Endothelial cell of umbilical vein (primary cell): ENCODE data around the gene PLD4. TPM values are rescaled to one million over a fixed set of nuclear protein-coding genes. Genes with fewer than 3 reads are reported as not detected.

ENCODE experiments used
- BruUV-seq: library from RNA; stranded (reverse); fragments of 400-500 nt; replicated peaks from 2 replicates; lab custom pipeline; 2021; lab: Mats Ljungman, UMichigan
- CTCF ChIA-PET: fragments of 300-600, 350-600 bp; sonication (Branson Sonifier 250); formaldehyde crosslinking; loops from one replicate; lab custom pipeline; 2021; ENCODE audit warnings: antibody characterized with exemption, inconsistent platforms; lab: Charles Lee
- POLR2A ChIA-PET: fragments of 300-600, 350-600 bp; sonication (Branson Sonifier 250); formaldehyde crosslinking; loops from one replicate; lab custom pipeline; 2021; ENCODE audit warnings: antibody characterized with exemption, inconsistent platforms; lab: Charles Lee
- DNase-seq: peaks from one replicate; pipeline ENCODE4 v3.0.0-alpha.2; 2011; ENCODE audit warnings: low read depth, low spot score
- FAIRE-seq: peaks from 2 replicates; lab custom pipeline; 2011; peaks lifted over from hg19 to GRCh38; lab: Jason Lieb, UNC
- H2AFZ ChIP-seq: 2 replicates; pipeline ENCODE4 v1.6.0; 2012; ENCODE audit warnings: low read depth, low read length, control low read depth, inconsistent platforms
- H3K27ac ChIP-seq: 2 replicates; pipeline ENCODE4 v1.5.1; 2011; ENCODE audit warnings: low read depth, mild to moderate bottlenecking, control low read depth, low read length, moderate library complexity; ENCODE audit not compliant: insufficient read depth
- H3K27me3 ChIP-seq, 2 experiments: 2 replicates each; pipeline versions ENCODE4 v1.6.0 to v1.6.1; 2011; ENCODE audit warnings: low read length in 2 of 2, mixed read lengths in 1 of 2; ENCODE audit not compliant: control insufficient read depth in 2 of 2, insufficient read depth in 2 of 2
- H3K36me3 ChIP-seq, 2 experiments: 2 replicates in 1 of 2; 3 replicates in 1 of 2; pipeline ENCODE4 v1.5.1; 2011; ENCODE audit warnings: low read length in 2 of 2, mild to moderate bottlenecking in 1 of 2, moderate library complexity in 1 of 2; ENCODE audit not compliant: control insufficient read depth in 2 of 2, insufficient read depth in 2 of 2; ENCODE audit errors: extremely low read depth in 1 of 2
- H3K4me1 ChIP-seq: 3 replicates; pipeline ENCODE4 v1.5.1; 2011; ENCODE audit warnings: mild to moderate bottlenecking, low read length; ENCODE audit not compliant: control insufficient read depth, insufficient read depth; ENCODE audit errors: extremely low read depth
- H3K4me2 ChIP-seq: 2 replicates; pipeline ENCODE4 v1.6.1; 2011; ENCODE audit warnings: low read length, control low read depth, mixed read lengths; ENCODE audit not compliant: insufficient read depth
- H3K4me3 ChIP-seq, 3 experiments: fragments of 200-600 bp in 1 of 3; sonication (generic), shearing (Covaris generic) in 1 of 3; replicated peaks in 1 of 3; 2 replicates each; pipeline ENCODE4 v1.5.1; 2011 to 2016; ENCODE audit warnings: control low read depth in 3 of 3, low read length in 3 of 3, mild to moderate bottlenecking in 2 of 3, inconsistent platforms in 1 of 3, low read depth in 1 of 3, moderate library complexity in 1 of 3; ENCODE audit not compliant: insufficient read depth in 1 of 3
- H3K79me2 ChIP-seq: 2 replicates; pipeline ENCODE4 v1.6.0; 2012; ENCODE audit warnings: low read length, inconsistent platforms; ENCODE audit not compliant: control insufficient read depth, insufficient read depth
- H3K9ac ChIP-seq: replicated peaks from 2 replicates; pipeline ENCODE3; 2011; ENCODE audit warnings: low read length, control low read depth; ENCODE audit not compliant: insufficient read depth; ENCODE audit errors: extremely low read depth
- H3K9me1 ChIP-seq: replicated peaks from 3 replicates; pipeline ENCODE4 v1.6.0; 2011; ENCODE audit warnings: mild to moderate bottlenecking, low read length; ENCODE audit not compliant: control insufficient read depth, insufficient read depth; ENCODE audit errors: extremely low read depth
- H3K9me3 ChIP-seq: replicated peaks from 2 replicates; pipeline ENCODE4 v1.5.1; 2012; ENCODE audit warnings: low read length, inconsistent platforms; ENCODE audit not compliant: control insufficient read depth, insufficient read depth
- H4K20me1 ChIP-seq: replicated peaks from 2 replicates; pipeline ENCODE3; 2011; ENCODE audit warnings: mild to moderate bottlenecking, low read length; ENCODE audit not compliant: control insufficient read depth, insufficient read depth; ENCODE audit errors: extremely low read depth
- CTCF ChIP-seq, 2 donors: IDR thresholded peaks; 1 replicate in 1 of 2; 2 replicates in 1 of 2; pipeline ENCODE4 v1.5.1; 2011; ENCODE audit warnings: low read length in 2 of 2, mild to moderate bottlenecking in 2 of 2, moderate library complexity in 2 of 2, control low read depth in 1 of 2, inconsistent platforms in 1 of 2, low read depth in 1 of 2; ENCODE audit not compliant: insufficient read depth in 1 of 2; ENCODE audit errors: extremely low read depth in 1 of 2
- EZH2 ChIP-seq: IDR thresholded peaks from 2 replicates; pipeline ENCODE4 v1.6.1; 2012; ENCODE audit warnings: borderline replicate concordance, low read depth, mild to moderate bottlenecking, moderate library complexity, low read length, inconsistent platforms; ENCODE audit not compliant: severe bottlenecking
- FOS ChIP-seq: IDR thresholded peaks from 2 replicates; pipeline ENCODE4 v1.6.1; 2011; ENCODE audit warnings: mild to moderate bottlenecking, low read length, moderate library complexity, borderline replicate concordance; ENCODE audit not compliant: insufficient read depth
- GATA2 ChIP-seq: IDR thresholded peaks from 2 replicates; pipeline ENCODE4 v1.7.0; 2011; ENCODE audit warnings: low read depth, mild to moderate bottlenecking, moderate library complexity, mixed read lengths, low read length; ENCODE audit not compliant: insufficient read length, insufficient read depth
- JUN ChIP-seq: IDR thresholded peaks from 2 replicates; pipeline ENCODE4 v1.6.1; 2011; ENCODE audit warnings: borderline replicate concordance, low read depth; ENCODE audit not compliant: insufficient read length, insufficient read depth
- MAX ChIP-seq: IDR thresholded peaks from 2 replicates; pipeline ENCODE4 v1.6.1; 2011; ENCODE audit not compliant: insufficient read depth, insufficient read length
- MYC ChIP-seq: IDR thresholded peaks from one replicate; pipeline ENCODE4 v1.6.1; 2011; ENCODE audit warnings: mild to moderate bottlenecking, low read depth, low read length
- POLR2A ChIP-seq: IDR thresholded peaks from 2 replicates; pipeline ENCODE4 v1.6.1; 2012; ENCODE audit warnings: low read depth, mild to moderate bottlenecking, control low read depth, low read length
- POLR2AphosphoS5 ChIP-seq: IDR thresholded peaks from 2 replicates; pipeline ENCODE4 v1.6.1; 2012; ENCODE audit warnings: low read depth, mild to moderate bottlenecking, control low read depth, low read length, moderate library complexity; ENCODE audit not compliant: insufficient read depth
- dilution Hi-C: fragments of 300-500 bp; cut with MboI; formaldehyde crosslinking; loops from one replicate; pipeline ENCODE4 v1.15.0; 2019; ENCODE audit warnings: low sequenced_read_pairs; ENCODE audit not compliant: extremely low pct_ligation_motif_present
- intact Hi-C: fragments of 100-400 bp; cut with micrococcal nuclease; formaldehyde crosslinking; loops from one replicate; pipeline ENCODE4 v1.10.0; 2022
- polyA plus RNA-seq, 4 experiments: library from polyadenylated mRNA; depleted of rRNA in 3 of 4; stranded (reverse) in 3 of 4; unstranded in 1 of 4; fragments of >200 nt; gene quantifications; 2 replicates each; pipeline versions ENCODE4 v1.2.1 to v1.2.3, GENCODE V29; 2011 to 2012; ENCODE audit warnings: missing spikeins in 1 of 4
- total RNA-seq: library from RNA; stranded (reverse); gene quantifications from 2 replicates; pipeline ENCODE4 v1.2.3, GENCODE V29; 2021

The PLD4 gene
- total and polyA plus RNA-seq, 2 donors (not counting 3 experiments of a cell fraction or from before 2014, with no cell fraction given) = 0.01 to 0.11 TPM

GRCh38 chr14:104887623-104888488, 36.8 kb upstream of the PLD4 start:
- Histone ChIP-seq H3K36me3 (peaks cover 3 to 19% of the 10 kb centered on the region in 2 experiments), H3K27me3 (no peaks in the 10 kb centered on the region), H3K9ac (no peak overlapping the region), H3K27ac (no peak overlapping the region), H3K9me1 (no peaks in the 10 kb centered on the region), H3K9me3 (no peaks in the 10 kb centered on the region), H3K79me2 (no peaks in the 10 kb centered on the region), H2AFZ (no peak overlapping the region), H3K4me2 (no peak overlapping the region), H4K20me1 (no peaks in the 10 kb centered on the region), H3K4me3 (no peak overlapping the region), H3K4me1 (no peaks in the 10 kb centered on the region)
- POLR2A ChIA-PET = no interaction called here
- BruUV-seq = no TSS peak
- CTCF ChIA-PET = interaction anchor here (1.1 kb wide), 1 partner anchor 13 kb away, joined by 3 read pairs; no protein-coding TSS in a partner anchor
- intact Hi-C loops (no loop called here), dilution Hi-C loops (no loop called here)
- no peak for FAIRE-seq
- DNase-seq = no peak
- no peak for TF ChIP-seq EZH2
- TF ChIP-seq MAX = no peak
- TF ChIP-seq CTCF (IDR thresholded peaks at IDR 0.05; ENCODE audit: extremely low read depth in 1 of 2, insufficient read depth in 1 of 2, low read depth in 1 of 2, low read length in 2 of 2) = no peak
- TF ChIP-seq FOS = no peak
- TF ChIP-seq POLR2A = no peak
- TF ChIP-seq MYC = no peak
- no peak for TF ChIP-seq JUN
- TF ChIP-seq GATA2 = no peak
- TF ChIP-seq POLR2AphosphoS5 = no peak
